NOMO-1 treated with DMSO at 0.1 percent for 48 hours (cell line): Measurements from ENCODE around the gene FAM236D.
"Not testable (repeated sequence)": the region's sequence is repeated elsewhere in the genome, so short reads cannot be mapped to it uniquely, and the experiment has no call there.

Experiments used
- DNase-seq: peaks from one replicate; lab custom pipeline; 2025; ENCODE audit not compliant: unreplicated experiment; lab: John Stamatoyannopoulos, UW

Gene FAM236D

DNA sequence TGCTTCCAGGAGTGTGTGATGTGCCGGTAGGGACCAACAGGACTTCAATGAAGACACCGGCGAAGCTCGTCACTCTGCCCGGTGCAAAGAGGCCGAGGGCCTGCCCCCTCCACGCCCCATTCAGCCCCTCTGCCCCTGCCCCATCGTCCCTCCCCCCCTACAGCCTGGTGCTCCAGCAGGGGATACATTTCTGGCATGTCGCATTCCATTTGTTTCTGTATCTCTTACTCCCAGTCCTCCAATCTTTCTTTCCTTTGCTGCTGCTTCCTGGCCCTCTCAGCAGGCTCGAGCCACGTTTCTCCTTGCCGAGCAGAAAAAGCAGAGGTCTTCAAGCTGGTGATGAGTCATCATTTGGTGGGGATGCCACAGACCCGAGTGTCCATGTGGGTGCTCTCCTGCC lies at the start of gene FAM236D:
TSS of gene FAM236D (minus strand) at position 101 of the 400 bp plus-strand sequence. CDS start at position 1, 100 bp downstream.
- not testable (repeated sequence) for DNase-seq

DNA sequence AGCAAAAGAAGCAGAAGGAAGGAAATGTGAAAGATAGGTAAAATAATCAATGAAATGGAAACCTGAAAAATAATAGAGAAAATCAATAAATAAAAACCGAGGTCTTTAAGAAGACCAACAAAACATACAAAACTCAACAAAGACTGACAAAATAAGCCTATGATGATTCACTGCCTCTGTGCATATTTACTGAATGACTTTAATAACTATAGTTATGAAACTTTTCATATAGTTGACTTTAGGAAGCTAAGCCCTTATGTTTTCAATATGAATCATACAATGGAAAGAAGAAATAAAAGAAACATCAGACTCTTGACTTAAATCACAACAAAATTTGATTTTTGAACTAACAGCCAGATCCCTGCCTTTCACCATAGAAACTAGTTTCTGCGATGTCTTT lies 29.5 kb upstream of the FAM236D start:
- not testable (repeated sequence) for DNase-seq

DNA sequence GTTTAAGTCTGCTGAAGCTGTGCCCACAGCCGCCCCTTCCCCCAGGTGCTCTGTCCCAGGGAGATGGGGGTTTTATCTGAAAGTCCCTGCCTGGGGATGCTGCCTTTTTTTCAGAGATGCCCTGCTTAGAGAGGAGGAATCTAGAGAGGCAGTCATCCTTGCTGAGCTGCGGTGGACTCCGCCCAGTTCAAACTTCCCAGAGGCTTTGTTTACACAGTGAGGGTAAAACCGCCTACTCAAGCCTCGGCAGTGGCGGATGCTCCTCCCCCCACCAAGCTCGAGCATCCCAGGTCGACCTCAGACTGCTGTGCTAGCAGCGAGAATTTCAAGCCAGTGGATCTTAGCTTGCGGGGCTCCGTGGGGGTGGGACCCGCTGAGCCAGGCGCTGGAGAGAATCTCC lies 22.7 kb upstream of the FAM236D start:
- DNase-seq: not testable (repeated sequence)

DNA sequence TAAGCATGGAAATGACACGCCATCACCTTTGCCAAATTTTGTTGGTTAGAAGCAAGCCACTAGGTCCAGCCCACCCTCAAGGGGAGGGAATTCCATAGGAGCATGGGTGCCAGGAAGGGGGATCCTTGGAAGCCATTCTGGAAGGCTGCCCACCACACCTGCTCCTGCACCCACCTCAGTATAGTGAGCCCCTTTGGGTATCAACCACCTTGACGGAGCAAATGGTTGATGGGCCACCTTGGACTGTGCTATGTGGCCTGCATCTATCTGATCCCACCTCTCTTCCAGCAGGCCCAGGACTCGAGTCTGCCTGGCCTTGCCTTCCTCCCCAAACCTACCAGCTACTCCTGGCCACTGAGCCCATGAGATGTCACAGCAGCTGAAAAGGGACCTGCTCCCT lies 17.6 kb downstream of the FAM236D start:
- not testable (repeated sequence) for DNase-seq

GRCh38 chrX:72788142-72788541 lies 19.9 kb downstream of the FAM236D start:
- DNase-seq: not testable (repeated sequence)

GRCh38 chrX:72783964-72784363 lies 24.0 kb downstream of the FAM236D start:
- DNase-seq: not testable (repeated sequence)

DNA sequence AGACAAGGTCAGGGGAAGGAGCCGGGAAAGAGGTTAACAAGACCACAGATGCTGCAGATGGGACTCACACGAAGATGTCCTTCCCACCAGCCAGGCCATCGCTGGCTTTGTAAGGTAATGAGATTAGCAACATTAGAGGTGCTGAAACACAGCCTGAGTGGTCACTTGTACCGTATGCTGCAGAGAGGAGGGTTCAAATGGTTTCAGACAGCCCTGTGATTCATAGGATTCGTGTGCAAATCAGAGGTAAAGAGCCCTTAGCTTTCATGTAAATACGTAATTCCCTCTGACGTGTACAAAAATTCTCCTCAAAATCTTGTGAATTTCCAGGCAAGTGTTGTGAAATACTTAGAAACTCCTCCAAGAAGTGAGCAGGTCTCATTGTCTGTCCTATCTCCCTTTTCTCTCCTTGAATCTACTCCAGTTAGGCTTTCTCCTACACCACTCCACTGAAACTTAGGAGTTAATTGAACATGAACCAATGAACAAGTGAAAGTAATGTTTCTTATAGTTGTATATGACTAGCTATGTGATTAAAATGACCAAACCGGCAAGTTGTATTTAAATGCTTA lies 24.6 kb downstream of the FAM236D start:
- DNase-seq: not testable (repeated sequence)

- DNase-seq: not testable (repeated sequence)
Measured at GRCh38 chrX:72782560-72782959, 25.4 kb downstream of the FAM236D start, which contains the start of gene FAM236B. Gene FAM236B, minus strand, starts transcription at chrX:72782660. Its CDS starts 100 bp downstream, at chrX:72782560.

- not testable (repeated sequence) for DNase-seq
Measured at GRCh38 chrX:72778146-72778545, 29.9 kb downstream of the FAM236D start.

DNA sequence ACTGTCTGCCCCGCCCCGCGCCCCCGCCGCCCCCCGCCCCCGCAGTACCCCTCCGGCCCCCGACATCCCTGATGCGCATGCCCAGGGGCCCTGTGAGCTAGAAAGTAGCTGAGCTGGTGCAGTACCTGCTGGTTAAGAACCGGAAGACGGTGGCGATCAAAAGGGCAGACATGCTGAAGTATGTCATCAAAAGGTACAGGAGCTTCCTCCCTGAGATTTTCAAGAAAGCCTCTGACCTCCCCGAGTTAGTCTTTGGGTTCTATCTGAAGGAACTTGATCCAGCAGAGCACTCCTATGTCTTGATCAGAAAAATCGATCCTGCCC lies 30.6 kb downstream of the FAM236D start:
- not testable (repeated sequence) for DNase-seq

DNA sequence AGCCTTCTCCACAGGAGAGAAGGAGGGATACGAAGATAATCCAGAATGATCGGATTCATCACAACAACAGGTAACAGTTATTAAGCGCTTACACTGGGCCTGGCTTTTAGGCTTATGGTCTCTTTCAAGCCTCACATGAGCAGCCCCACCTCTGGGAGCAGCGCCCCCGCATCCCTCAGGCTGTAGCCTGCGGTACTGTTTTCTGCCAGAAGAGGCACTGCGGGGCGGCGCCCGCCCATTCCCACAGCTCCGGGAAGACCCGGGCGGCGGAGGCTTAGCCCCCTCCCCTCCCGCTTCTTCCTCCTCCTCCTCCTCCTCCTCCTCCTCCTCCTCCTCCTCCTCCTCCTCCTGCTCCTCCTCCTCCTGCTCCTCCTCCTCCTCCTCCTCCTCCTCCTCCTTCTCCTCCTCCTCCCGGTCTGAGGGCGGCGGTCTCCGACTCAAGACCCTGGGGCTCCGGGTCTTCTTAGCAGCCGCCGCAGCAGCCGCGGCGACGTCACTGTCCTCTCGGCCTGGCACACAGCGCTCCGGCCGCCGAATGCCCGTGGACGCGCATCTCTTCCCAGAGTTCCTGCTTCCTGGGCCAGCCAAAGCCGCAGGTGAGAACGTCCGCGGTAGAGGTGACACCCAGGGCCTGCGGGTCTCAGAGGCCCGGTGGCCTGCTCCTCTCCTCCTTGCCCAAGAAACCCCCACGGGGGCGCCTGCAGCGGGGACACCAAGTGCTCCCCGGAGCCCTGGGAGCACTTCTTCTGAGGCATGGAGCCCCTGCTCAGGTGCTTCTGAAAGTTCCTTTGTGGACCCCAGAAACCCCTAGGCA lies 31.1 kb downstream of the FAM236D start, which contains the start of gene DMRTC1B:
TSS of gene DMRTC1B (plus strand) at position 238 of the 814 bp plus-strand sequence. CDS start 68,246 bp downstream, outside the sequence.
- DNase-seq: not testable (repeated sequence)

DNA sequence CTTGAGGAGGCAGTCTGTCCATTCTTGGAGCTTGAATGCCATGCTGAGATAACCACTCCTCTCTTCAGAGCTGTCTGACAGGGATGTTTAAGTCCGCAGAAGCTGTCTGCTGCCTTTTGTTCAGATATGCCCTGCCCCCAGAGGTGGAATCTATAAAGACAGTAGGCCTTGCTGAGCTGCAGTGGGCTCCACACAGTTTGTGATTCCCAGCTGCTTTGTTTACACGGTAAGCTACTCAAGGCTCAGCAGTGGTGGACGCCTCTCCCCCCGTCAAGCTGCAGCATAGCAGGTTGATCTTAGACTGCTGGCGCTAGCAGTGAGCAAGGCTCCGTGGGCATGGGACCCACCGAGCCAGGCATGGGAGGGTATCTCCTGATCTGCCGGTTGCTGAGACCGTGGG lies 47.6 kb downstream of the FAM236D start:
- DNase-seq: not testable (repeated sequence)
